ENCODE results near the gene SPACA9. TPM values are rescaled to one million over a fixed set of nuclear protein-coding genes. Genes with fewer than 3 reads are reported as not detected.

SPACA9 gene
- total and polyA plus RNA-seq, 4 donors: 10.5 to 25.1 (median 16.2) TPM

GRCh38 chr9:132896264-132896663 is 17.6 kb downstream of the SPACA9 start:
- no peaks in the 10 kb centered on the region for H3K27me3 ChIP-seq (ENCODE audit: control insufficient read depth in 3 of 3, insufficient read depth in 3 of 3, low read length in 2 of 3)
- WGBS, 2 donors: 75 to 78% methylated on average over 13 of the region's 13 CpGs
- DNase-seq (no peak), ATAC-seq (ENCODE audit: insufficient read depth, low FRiP score) (no peak)
- TF ChIP-seq CTCF (IDR thresholded peaks at IDR 0.05; ENCODE audit: control extremely low read depth, extremely low read depth): no peak
- H3K27ac ChIP-seq (ENCODE audit: low read depth in 1 of 2, low read length in 1 of 2): peak overlapping the region in 1 of 2 donors; percentile 32
- peaks cover 21 to 55% (median 40%) of the 10 kb centered on the region in 4 donors for H3K36me3 ChIP-seq (ENCODE audit: control insufficient read depth in 4 of 4, insufficient read depth in 4 of 4, low read length in 4 of 4)
- H3K4me1 ChIP-seq (ENCODE audit: control insufficient read depth in 5 of 5, insufficient read depth in 5 of 5, low read length in 5 of 5): peaks cover 0 to 32% (median 6%) of the 10 kb centered on the region in 5 donors
- no peak overlapping the region for H3K4me3 ChIP-seq
- peaks cover 0 to 2% (median 0%) of the 10 kb centered on the region in 4 donors for H3K9me3 ChIP-seq (ENCODE audit: control insufficient read depth in 4 of 4, insufficient read depth in 3 of 4, low read length in 3 of 4)
- H3K9ac ChIP-seq (ENCODE audit: insufficient read depth in 1 of 2, low read length in 2 of 2): no peak overlapping the region

GRCh38 chr9:132896906-132897305 is 18.2 kb downstream of the SPACA9 start:
- ATAC-seq (ENCODE audit: insufficient read depth, low FRiP score) (no peak), DNase-seq (peak in 2 of 3 donors; percentile 23 to 65)
- TF ChIP-seq CTCF (IDR thresholded peaks at IDR 0.05; ENCODE audit: control extremely low read depth, extremely low read depth): no peak
- WGBS, 2 donors: 79 to 80% methylated on average over 6 of the region's 6 CpGs
- peaks cover 0 to 2% (median 0%) of the 10 kb centered on the region in 4 donors for H3K9me3 ChIP-seq (ENCODE audit: control insufficient read depth in 4 of 4, insufficient read depth in 3 of 4, low read length in 3 of 4)
- no peaks in the 10 kb centered on the region for H3K27me3 ChIP-seq (ENCODE audit: control insufficient read depth in 3 of 3, insufficient read depth in 3 of 3, low read length in 2 of 3)
- H3K4me1 ChIP-seq (ENCODE audit: control insufficient read depth in 5 of 5, insufficient read depth in 5 of 5, low read length in 5 of 5): peaks cover 0 to 32% (median 6%) of the 10 kb centered on the region in 5 donors
- H3K36me3 ChIP-seq (ENCODE audit: control insufficient read depth in 4 of 4, insufficient read depth in 4 of 4, low read length in 4 of 4): peaks cover 21 to 61% (median 44%) of the 10 kb centered on the region in 4 donors
- H3K27ac ChIP-seq (ENCODE audit: low read depth in 1 of 2, low read length in 1 of 2): peak overlapping the region in 1 of 2 donors; percentile 24
- H3K4me3 ChIP-seq: no peak overlapping the region
- H3K9ac ChIP-seq (ENCODE audit: insufficient read depth in 1 of 2, low read length in 2 of 2): no peak overlapping the region

- Histone ChIP-seq H3K27me3 (ENCODE audit: control insufficient read depth in 3 of 3, insufficient read depth in 3 of 3, low read length in 2 of 3) (no peaks in the 10 kb centered on the region), H3K27ac (ENCODE audit: low read depth in 1 of 2, low read length in 1 of 2) (no peak overlapping the region), H3K4me1 (ENCODE audit: control insufficient read depth in 5 of 5, insufficient read depth in 5 of 5, low read length in 5 of 5) (peaks cover 0 to 30% (median 6%) of the 10 kb centered on the region in 5 donors), H3K9me3 (ENCODE audit: control insufficient read depth in 4 of 4, insufficient read depth in 3 of 4, low read length in 3 of 4) (peaks cover 0 to 2% (median 0%) of the 10 kb centered on the region in 4 donors), H3K9ac (ENCODE audit: insufficient read depth in 1 of 2, low read length in 2 of 2) (no peak overlapping the region), H3K4me3 (no peak overlapping the region), H3K36me3 (ENCODE audit: control insufficient read depth in 4 of 4, insufficient read depth in 4 of 4, low read length in 4 of 4) (peaks cover 23 to 70% (median 45%) of the 10 kb centered on the region in 4 donors)
- 95% methylated on average over 7 of the region's 7 CpGs for WGBS, 2 donors
- ATAC-seq (ENCODE audit: insufficient read depth, low FRiP score) (no peak), DNase-seq (no peak)
- no peak for TF ChIP-seq CTCF (IDR thresholded peaks at IDR 0.05; ENCODE audit: control extremely low read depth, extremely low read depth)
Measured at GRCh38 chr9:132898051-132898450, 19.4 kb downstream of the SPACA9 start.
